T-cell (primary cell): Measurements from ENCODE around the gene NR1H2. TPM values are rescaled to one million over a fixed set of nuclear protein-coding genes. Genes with fewer than 3 reads are reported as not detected.

ENCODE experiments used
- ATAC-seq, 4 experiments: fragments of 200-7000 bp in 3 of 4; fragments of 150-1000 bp in 1 of 4; cut with Tn5 transposase; replicated peaks in 1 of 4; 1 replicate in 3 of 4; 2 replicates in 1 of 4; pipeline ENCODE4 v1.10.0; 2021; ENCODE audit warnings: moderate library complexity in 3 of 4, mild to moderate bottlenecking in 2 of 4, moderate number of reproducible peaks in 1 of 4
- CTCF ChIA-PET, 2 donors: fragments of 300-600 bp; sonication (Branson Sonifier 250); formaldehyde crosslinking; loops; one replicate each; lab custom pipeline; 2022; ENCODE audit warnings: antibody characterized with exemption in 2 of 2; lab: Charles Lee
- POLR2A ChIA-PET, 2 donors: fragments of 300-600 bp; sonication (Branson Sonifier 250); formaldehyde crosslinking; loops; one replicate each; lab custom pipeline; 2022; ENCODE audit warnings: antibody characterized with exemption in 2 of 2; lab: Charles Lee
- DNase-seq, 35 experiments: peaks; one replicate each; pipeline versions ENCODE4 v3.0.0 to v3.0.0-alpha.2; 2013 to 2023
- H3K27ac ChIP-seq: one replicate; pipeline ENCODE4 v1.5.1; 2013; ENCODE audit warnings: low read length
- H3K27me3 ChIP-seq, 2 experiments: replicated peaks in 1 of 2; 1 replicate in 1 of 2; 2 replicates in 1 of 2; pipeline versions ENCODE4 v1.6.1 to v1.7.0; 2013; ENCODE audit warnings: low read length in 1 of 2, mixed read lengths in 1 of 2; ENCODE audit not compliant: control insufficient read depth in 2 of 2, insufficient read depth in 2 of 2; ENCODE audit errors: extremely low read depth in 1 of 2
- H3K36me3 ChIP-seq, 2 donors: 1 replicate in 1 of 2; 2 replicates in 1 of 2; pipeline versions ENCODE4 v1.6.1 to v1.7.0; 2013; ENCODE audit warnings: low read length in 1 of 2; ENCODE audit not compliant: control insufficient read depth in 2 of 2, insufficient read depth in 1 of 2; ENCODE audit errors: extremely low read depth in 1 of 2
- H3K4me1 ChIP-seq, 2 experiments: 1 replicate in 1 of 2; 2 replicates in 1 of 2; pipeline versions ENCODE4 v1.6.1 to v1.7.0; 2013; ENCODE audit warnings: low read length in 2 of 2, mixed read lengths in 1 of 2; ENCODE audit not compliant: insufficient read depth in 2 of 2, control insufficient read depth in 1 of 2; ENCODE audit errors: extremely low read depth in 1 of 2
- H3K4me3 ChIP-seq, 2 donors: 1 replicate in 1 of 2; 2 replicates in 1 of 2; pipeline versions ENCODE4 v1.5.1 to v1.7.0; 2013; ENCODE audit warnings: mild to moderate bottlenecking in 2 of 2, low read length in 1 of 2, moderate library complexity in 1 of 2; ENCODE audit not compliant: control insufficient read depth in 1 of 2; ENCODE audit errors: extremely low read depth in 1 of 2
- H3K9me3 ChIP-seq: 2 replicates; pipeline ENCODE4 v1.7.0; 2013
- H3K27ac Mint-ChIP-seq, 2 donors: one replicate each; pipeline ENCODE4 v1.8.0; 2020 to 2021; ENCODE audit warnings: mild to moderate bottlenecking in 2 of 2, mixed read lengths in 2 of 2
- H3K27me3 Mint-ChIP-seq, 2 donors: one replicate each; pipeline ENCODE4 v1.8.0; 2021 to 2022; ENCODE audit warnings: mixed read lengths in 2 of 2
- H3K36me3 Mint-ChIP-seq: one replicate; pipeline ENCODE4 v1.8.0; 2021; ENCODE audit warnings: mixed read lengths
- H3K4me1 Mint-ChIP-seq, 3 donors: one replicate each; pipeline ENCODE4 v1.8.0; 2020 to 2022; ENCODE audit warnings: mixed read lengths in 3 of 3, mild to moderate bottlenecking in 1 of 3
- H3K4me3 Mint-ChIP-seq, 3 donors: one replicate each; pipeline ENCODE4 v1.8.0; 2020 to 2022; ENCODE audit warnings: mild to moderate bottlenecking in 3 of 3, mixed read lengths in 3 of 3, moderate library complexity in 3 of 3
- H3K9me3 Mint-ChIP-seq, 3 donors: one replicate each; pipeline ENCODE4 v1.8.0; 2020 to 2022; ENCODE audit warnings: mixed read lengths in 3 of 3
- WGBS: methylation state at CpG from one replicate; pipeline ENCODE4 v1.1.5; 2013; ENCODE audit warnings: missing lambda C conversion rate; ENCODE audit not compliant: insufficient coverage; 5-methylcytosine and 5-hydroxymethylcytosine counted together
- total RNA-seq, 35 experiments: library from RNA in 6 of 35; stranded (reverse) in 6 of 35; fragments of 120-200 nt in 1 of 35; gene quantifications; one replicate each; pipeline versions ENCODE4 v1.2.1 to v1.2.4 and lab custom pipeline; 2013 to 2026

Gene NR1H2
- total RNA-seq, 5 donors from 2014 or later (not counting 1 experiment from before 2014, with no cell fraction given): 109 to 236 (median 117) TPM

DNA sequence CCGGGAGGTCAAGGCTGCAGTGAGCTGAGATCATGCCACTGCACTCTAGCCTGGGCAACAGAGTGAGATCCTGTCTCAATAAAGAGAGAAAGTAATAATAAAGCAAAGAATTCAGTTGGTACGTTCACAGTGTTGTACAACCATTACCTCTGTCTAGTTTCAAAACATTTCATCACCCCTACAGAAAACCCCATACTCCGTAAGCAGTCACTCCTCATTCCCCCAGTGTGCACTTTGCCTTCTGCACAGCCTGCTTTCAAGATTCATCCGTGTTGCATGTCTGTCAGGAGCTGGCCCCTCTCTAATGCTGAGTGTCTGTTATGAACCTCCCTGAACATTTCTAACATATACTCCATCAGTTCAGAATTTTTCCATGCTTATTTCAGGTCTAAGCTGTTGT is 17.3 kb downstream of the NR1H2 start:
- ChIA-PET POLR2A (no interaction called here), CTCF (no interaction called here)
- no peak overlapping the region for H3K4me3 ChIP-seq
- no peak overlapping the region for H3K27ac ChIP-seq
- WGBS: 89% methylated on average over 3 of the region's 4 CpGs
- H3K36me3 ChIP-seq: peaks cover 0 to 7% of the 10 kb centered on the region in 2 donors
- peaks cover 0 to 4% (median 0%) of the 10 kb centered on the region in 3 donors for H3K4me1 Mint-ChIP-seq
- H3K27ac Mint-ChIP-seq: no peak overlapping the region
- H3K27me3 ChIP-seq: no peaks in the 10 kb centered on the region
- ATAC-seq (no peak), DNase-seq (no peak)
- H3K9me3 ChIP-seq: no peaks in the 10 kb centered on the region
- H3K27me3 Mint-ChIP-seq: no peaks in the 10 kb centered on the region
- H3K36me3 Mint-ChIP-seq: peaks cover 20% of the 10 kb centered on the region
- no peaks in the 10 kb centered on the region for H3K9me3 Mint-ChIP-seq
- H3K4me3 Mint-ChIP-seq: no peak overlapping the region
- H3K4me1 ChIP-seq: no peaks in the 10 kb centered on the region

DNA sequence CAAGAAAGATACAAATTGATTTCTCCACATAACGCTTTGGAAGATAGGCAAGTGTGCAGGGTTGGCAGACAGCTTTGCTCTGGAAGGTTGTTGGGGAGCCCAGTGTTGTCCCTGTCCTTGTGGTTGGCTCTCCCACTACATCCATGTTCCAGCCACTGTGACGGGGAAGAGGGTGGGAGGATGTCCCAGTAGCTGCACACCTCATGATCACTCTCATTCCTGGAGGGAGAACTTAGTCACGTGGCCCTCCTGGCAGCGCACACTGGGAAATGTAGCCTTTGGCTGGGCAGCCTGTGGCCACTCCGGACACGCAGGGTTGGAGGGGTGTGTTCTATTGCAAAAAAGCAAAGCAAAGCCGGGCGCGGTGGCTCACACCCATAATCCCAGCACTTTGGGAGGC is 17.8 kb downstream of the NR1H2 start:
- peaks cover 4 to 7% of the 10 kb centered on the region in 2 donors for H3K36me3 ChIP-seq
- Mint-ChIP-seq H3K4me3 (no peak overlapping the region), H3K9me3 (no peaks in the 10 kb centered on the region), H3K27me3 (no peaks in the 10 kb centered on the region), H3K36me3 (peaks cover 20% of the 10 kb centered on the region), H3K4me1 (peaks cover 0 to 4% (median 0%) of the 10 kb centered on the region in 3 donors), H3K27ac (no peak overlapping the region)
- H3K27ac ChIP-seq: no peak overlapping the region
- no peaks in the 10 kb centered on the region for H3K4me1 ChIP-seq
- no peaks in the 10 kb centered on the region for H3K9me3 ChIP-seq
- no peaks in the 10 kb centered on the region for H3K27me3 ChIP-seq
- DNase-seq: no peak
- no peak for ATAC-seq
- 96% methylated on average over 5 of the region's 9 CpGs for WGBS
- ChIA-PET POLR2A (no interaction called here), CTCF (no interaction called here)
- H3K4me3 ChIP-seq: no peak overlapping the region

DNA sequence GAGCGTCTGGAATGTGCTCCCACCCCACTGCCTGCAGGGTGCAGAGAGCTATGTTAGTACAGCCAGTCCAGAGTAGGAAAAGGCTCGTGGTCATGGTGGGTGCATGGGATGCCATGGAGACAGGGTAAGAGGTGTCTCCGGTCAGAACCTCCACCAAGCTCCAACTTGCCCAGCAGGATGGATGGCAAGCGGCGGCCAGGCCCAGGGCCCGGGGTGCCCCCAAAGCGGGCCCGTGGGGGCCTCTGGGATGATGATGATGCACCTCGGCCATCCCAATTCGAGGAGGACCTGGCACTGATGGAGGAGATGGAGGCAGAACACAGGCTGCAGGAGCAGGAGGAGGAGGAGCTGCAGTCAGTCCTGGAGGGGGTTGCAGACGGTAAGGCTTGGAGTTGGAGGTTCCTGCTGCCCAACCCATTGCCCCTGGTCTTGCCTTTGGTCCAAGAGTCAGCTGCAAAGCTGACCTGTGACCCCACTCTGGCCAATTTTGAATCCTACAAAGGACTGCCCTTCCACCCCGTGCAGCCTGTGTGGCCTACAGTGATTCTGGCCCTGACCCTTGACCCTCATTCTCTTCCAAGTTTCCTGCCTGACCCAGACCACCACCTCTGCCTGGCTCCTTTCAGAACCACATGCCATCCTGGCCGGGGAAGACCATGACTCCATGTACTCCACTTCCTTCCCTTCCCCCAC is 22.6 kb downstream of the NR1H2 start:
- ChIA-PET CTCF (no interaction called here), POLR2A (no interaction called here)
- H3K4me3 Mint-ChIP-seq: no peak overlapping the region
- H3K36me3 Mint-ChIP-seq: peaks cover 17% of the 10 kb centered on the region
- no peaks in the 10 kb centered on the region for H3K4me1 ChIP-seq
- H3K9me3 ChIP-seq: no peaks in the 10 kb centered on the region
- H3K27ac Mint-ChIP-seq: no peak overlapping the region
- no peak for DNase-seq
- no peak overlapping the region for H3K27ac ChIP-seq
- WGBS: 96% methylated on average over 8 of the region's 13 CpGs
- H3K4me1 Mint-ChIP-seq: peaks cover 0 to 4% (median 0%) of the 10 kb centered on the region in 3 donors
- H3K9me3 Mint-ChIP-seq: no peaks in the 10 kb centered on the region
- H3K27me3 Mint-ChIP-seq: no peaks in the 10 kb centered on the region
- ATAC-seq: no peak
- H3K27me3 ChIP-seq: no peaks in the 10 kb centered on the region
- no peak overlapping the region for H3K4me3 ChIP-seq
- peaks cover 14 to 20% of the 10 kb centered on the region in 2 donors for H3K36me3 ChIP-seq

DNA sequence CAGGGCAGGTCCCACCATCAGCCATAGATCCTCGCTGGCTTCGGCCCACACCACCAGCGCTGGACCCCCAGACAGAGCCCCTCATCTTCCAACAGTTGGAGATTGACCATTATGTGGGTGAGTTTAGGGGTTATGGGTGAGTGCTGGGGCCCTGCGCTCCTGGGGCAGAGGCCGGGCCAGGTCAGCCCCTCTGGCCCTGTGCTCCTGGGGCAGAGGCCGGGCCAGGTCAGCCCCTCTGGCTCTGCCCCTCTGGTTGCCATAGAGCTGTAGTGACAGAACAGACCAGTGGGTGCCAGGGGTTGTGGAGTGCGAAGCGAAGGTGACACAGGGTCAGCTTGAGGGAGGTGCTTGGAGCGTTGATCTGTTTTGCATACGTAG is 23.1 kb downstream of the NR1H2 start:
- WGBS: 100% methylated on average over 6 of the region's 10 CpGs
- peaks cover 14 to 18% of the 10 kb centered on the region in 2 donors for H3K36me3 ChIP-seq
- ATAC-seq: no peak
- no peaks in the 10 kb centered on the region for H3K9me3 ChIP-seq
- H3K4me1 ChIP-seq: no peaks in the 10 kb centered on the region
- no peak overlapping the region for H3K27ac Mint-ChIP-seq
- no peak overlapping the region for H3K27ac ChIP-seq
- POLR2A ChIA-PET: no interaction called here
- H3K9me3 Mint-ChIP-seq: no peaks in the 10 kb centered on the region
- no peak overlapping the region for H3K4me3 Mint-ChIP-seq
- DNase-seq: no peak
- CTCF ChIA-PET: no interaction called here
- H3K27me3 Mint-ChIP-seq: no peaks in the 10 kb centered on the region
- no peaks in the 10 kb centered on the region for H3K27me3 ChIP-seq
- H3K4me1 Mint-ChIP-seq: peaks cover 0 to 4% (median 0%) of the 10 kb centered on the region in 3 donors
- peaks cover 21% of the 10 kb centered on the region for H3K36me3 Mint-ChIP-seq
- H3K4me3 ChIP-seq: no peak overlapping the region

DNA sequence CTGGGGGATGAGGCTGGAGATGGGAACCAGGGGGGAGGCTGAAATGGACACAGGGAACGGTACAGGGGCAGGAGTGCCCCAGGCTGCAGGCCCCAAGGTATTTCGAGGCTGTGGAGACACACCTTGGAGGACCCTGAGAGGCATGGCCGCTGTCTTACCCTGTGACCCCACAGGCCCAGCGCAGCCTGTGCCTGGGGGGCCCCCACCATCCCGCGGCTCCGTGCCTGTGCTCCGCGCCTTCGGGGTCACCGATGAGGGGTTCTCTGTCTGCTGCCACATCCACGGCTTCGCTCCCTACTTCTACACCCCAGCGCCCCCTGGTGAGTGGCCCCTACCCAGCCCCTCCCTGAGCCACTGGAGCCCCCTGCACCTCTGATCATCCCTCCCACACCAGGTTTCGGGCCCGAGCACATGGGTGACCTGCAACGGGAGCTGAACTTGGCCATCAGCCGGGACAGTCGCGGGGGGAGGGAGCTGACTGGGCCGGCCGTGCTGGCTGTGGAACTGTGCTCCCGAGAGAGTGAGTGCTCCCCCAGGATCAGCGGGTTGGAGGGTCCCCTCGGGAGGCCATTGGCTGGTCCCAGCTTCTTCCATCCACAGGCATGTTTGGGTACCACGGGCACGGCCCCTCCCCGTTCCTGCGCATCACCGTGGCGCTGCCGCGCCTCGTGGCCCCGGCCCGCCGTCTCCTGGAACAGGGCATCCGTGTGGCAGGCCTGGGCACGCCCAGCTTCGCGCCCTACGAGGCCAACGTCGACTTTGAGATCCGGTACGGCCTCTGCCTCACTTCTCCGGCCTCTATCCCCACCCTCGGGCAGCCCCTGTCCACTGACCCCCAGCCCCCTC is 25.6 kb downstream of the NR1H2 start:
- CTCF ChIA-PET: no interaction called here
- no peak overlapping the region for H3K27ac ChIP-seq
- Mint-ChIP-seq H3K27me3 (no peaks in the 10 kb centered on the region), H3K36me3 (peaks cover 21% of the 10 kb centered on the region), H3K4me3 (no peak overlapping the region), H3K4me1 (peaks cover 0 to 4% (median 0%) of the 10 kb centered on the region in 3 donors), H3K9me3 (no peaks in the 10 kb centered on the region), H3K27ac (no peak overlapping the region)
- DNase-seq (no peak), ATAC-seq (no peak)
- no peaks in the 10 kb centered on the region for H3K9me3 ChIP-seq
- POLR2A ChIA-PET: interaction anchor here in 1 of 2 donors (0.5 kb wide), 1 partner anchor 450 kb away, joined by 3 read pairs; no protein-coding TSS in a partner anchor
- no peaks in the 10 kb centered on the region for H3K4me1 ChIP-seq
- 92% methylated on average over 43 of the region's 48 CpGs for WGBS
- H3K36me3 ChIP-seq: peaks cover 19 to 21% of the 10 kb centered on the region in 2 donors
- no peak overlapping the region for H3K4me3 ChIP-seq
- no peaks in the 10 kb centered on the region for H3K27me3 ChIP-seq

DNA sequence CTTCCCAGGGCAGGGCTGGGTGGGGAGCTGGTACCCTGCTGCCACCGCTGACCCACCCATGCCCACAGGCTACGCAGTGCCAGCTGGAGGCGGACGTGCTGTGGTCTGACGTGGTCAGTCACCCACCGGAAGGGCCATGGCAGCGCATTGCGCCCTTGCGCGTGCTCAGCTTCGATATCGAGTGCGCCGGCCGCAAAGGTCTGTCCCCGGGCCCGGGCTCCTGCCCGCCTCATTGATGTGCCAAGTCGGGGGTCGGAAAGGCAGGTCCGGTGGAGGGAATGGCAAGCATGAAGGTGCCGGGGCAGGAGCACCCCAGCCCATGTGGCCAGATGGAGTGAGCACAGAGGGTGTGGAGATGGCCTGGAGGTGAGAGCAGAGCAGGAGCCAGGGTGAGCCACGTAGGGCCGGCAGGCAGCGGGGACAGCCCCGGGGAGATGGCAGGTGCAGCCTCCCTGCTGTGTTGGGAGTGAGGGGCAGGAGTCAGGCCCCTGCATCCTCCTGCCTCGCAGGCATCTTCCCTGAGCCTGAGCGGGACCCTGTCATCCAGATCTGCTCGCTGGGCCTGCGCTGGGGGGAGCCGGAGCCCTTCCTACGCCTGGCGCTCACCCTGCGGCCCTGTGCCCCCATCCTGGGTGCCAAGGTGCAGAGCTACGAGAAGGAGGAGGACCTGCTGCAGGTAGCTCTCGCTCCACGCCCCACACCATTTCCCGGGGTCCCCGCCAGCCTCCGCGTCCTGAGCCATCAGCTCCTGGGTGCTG is 26.5 kb downstream of the NR1H2 start:
- ATAC-seq (no peak), DNase-seq (no peak)
- H3K27me3 ChIP-seq: no peaks in the 10 kb centered on the region
- H3K27ac ChIP-seq: no peak overlapping the region
- Mint-ChIP-seq H3K36me3 (peaks cover 19% of the 10 kb centered on the region), H3K9me3 (no peaks in the 10 kb centered on the region), H3K27ac (no peak overlapping the region), H3K4me3 (no peak overlapping the region), H3K27me3 (no peaks in the 10 kb centered on the region), H3K4me1 (peaks cover 0 to 4% (median 0%) of the 10 kb centered on the region in 3 donors)
- 95% methylated on average over 35 of the region's 41 CpGs for WGBS
- H3K9me3 ChIP-seq: no peaks in the 10 kb centered on the region
- H3K4me1 ChIP-seq: no peaks in the 10 kb centered on the region
- ChIA-PET POLR2A (interaction anchor here in 1 of 2 donors (0.5 kb wide), 1 partner anchor 449 kb away, joined by 3 read pairs; no protein-coding TSS in a partner anchor), CTCF (interaction anchor here in 1 of 2 donors (0.5 kb wide), 1 partner anchor 46 kb away, joined by 5 read pairs; no protein-coding TSS in a partner anchor)
- H3K36me3 ChIP-seq: peaks cover 21 to 24% of the 10 kb centered on the region in 2 donors
- no peak overlapping the region for H3K4me3 ChIP-seq
